NCI-H1930 (cell line): ENCODE results near the gene ROBO4.
A peak's percentile ranks its signal among the peaks of the same experiment; 100 is the strongest.

Source experiments
- DNase-seq, 2 experiments: peaks; one replicate each; lab custom pipeline; 2025; lab: John Stamatoyannopoulos, UW

Gene ROBO4

GRCh38 chr11:124840666-124841065 lies 57.0 kb downstream of the ROBO4 start:
- DNase-seq = no peak

DNA sequence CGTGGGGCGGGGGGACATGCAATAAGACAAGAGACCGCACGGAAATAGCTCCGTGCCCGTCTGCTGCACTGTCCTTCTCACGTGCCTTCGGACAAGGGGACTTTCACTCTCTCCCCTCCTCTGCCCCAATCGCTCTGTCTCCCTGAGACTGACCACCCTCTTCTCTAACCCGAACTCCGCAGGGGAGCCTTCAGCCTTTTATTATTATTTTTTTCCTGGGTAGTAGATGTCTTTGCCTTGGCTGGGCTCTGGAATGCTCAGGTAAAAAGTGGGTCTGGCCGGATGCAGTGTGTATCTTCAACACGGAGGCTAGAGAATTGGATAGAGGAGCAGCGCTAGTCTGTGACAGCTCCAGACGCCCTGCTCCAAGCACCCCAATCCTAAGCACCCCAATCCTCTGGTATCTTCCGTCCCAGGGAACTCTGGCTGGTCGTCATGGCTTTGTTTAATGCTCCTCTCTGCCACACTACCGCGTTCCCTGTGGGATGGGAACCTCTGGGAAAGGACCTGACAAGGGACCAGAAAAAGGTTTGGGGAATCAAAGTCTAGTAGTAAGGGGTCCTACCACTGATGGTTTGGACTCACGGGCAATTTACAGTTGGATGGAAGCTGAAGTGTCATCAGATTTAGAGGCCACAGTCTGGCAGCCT lies 57.6 kb downstream of the ROBO4 start:
- no peak for DNase-seq

DNA sequence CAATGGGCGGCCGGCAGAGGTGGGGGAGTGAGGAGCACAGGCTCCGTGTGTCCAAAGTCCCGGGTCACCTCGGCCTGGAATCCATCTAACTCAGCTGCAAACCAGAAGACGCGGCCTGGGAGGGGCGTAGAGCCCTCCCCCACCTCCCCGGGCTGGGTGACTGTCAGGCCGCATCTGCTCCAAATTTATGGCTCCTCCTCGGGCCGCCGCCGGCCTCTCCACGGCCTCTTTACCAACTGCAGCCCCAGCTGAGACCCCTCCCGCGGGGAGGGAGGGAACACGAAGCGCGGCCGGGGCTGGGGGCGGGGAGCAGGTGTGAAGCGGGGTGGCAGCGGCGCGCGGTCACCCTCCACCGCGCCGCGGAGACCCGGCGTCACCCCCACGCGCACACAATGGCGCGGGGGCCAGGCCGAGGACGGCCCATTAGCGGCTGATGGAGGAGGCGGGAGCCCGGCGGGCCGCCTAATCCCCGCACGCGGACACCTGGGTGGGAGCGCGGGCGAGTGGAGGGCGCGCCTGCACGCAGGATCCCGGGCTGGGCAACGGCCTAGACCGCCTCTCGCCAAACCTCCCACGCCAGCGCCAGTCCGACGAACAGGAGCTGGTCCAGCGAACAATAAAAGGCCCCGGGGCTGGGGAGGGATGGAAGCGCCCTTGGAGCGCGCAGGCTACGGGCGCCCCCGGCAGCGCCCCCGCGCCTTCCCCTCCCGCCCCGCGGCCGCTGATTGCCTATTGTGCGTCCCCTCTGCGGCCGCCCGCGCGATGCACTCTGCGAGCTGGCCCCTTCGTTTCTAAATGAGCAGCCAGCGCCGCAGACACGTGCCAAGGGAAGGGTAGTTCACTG lies 58.3 kb downstream of the ROBO4 start:
- DNase-seq = no peak

DNA sequence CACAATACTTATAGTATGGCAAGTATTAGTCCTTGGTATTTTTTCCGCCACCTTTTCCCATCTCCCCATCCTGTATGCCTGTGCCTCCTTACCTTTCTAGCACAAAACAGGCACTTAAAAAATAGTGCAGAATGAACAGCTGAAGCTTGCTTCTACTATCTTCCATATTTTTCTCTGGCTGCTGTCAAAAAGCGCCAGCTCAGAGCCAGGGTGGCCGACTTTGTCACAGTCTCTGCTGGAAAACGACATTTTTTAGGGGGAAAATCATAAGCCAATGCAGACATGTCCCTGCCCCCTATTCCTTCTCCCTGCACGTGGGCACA lies 58.9 kb downstream of the ROBO4 start:
- DNase-seq = no peak

DNA sequence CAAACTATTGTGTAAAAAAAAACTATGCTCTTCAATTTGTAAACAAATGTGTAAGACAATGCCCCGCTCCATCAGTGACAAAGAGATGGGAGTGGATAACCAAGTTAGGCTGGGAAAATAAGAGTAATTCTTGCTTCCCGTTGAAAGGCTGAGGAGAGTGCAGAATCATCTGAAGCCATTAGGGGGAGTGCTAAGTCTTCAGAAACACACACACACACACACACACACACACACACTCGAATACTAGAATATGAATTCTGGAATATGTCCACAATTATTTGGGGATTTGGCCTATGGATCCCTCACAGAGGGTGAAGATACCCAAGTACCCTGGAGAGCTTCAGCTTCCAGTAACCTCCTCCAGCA lies 60.2 kb downstream of the ROBO4 start:
- peak; percentile 23 to 58 for DNase-seq

DNA sequence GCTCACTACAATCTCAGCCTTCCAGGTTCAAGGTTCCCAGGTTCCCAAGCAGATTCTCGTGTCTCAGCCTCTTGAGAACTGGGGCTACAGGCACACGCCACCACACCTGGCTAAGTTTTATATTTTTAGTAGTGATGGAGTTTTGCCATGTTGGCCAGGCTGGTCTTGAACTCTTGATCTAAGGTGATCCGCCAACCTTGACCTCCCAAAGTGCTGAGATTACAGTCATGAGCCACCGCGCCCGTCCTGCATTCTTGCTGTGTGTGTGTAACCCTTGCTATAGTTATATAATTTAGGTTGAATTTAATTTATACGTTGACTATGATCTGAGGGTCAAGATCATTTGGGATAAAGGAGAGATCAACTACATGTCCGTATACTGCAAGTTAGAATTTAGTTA lies 61.7 kb downstream of the ROBO4 start:
- no peak for DNase-seq

DNA sequence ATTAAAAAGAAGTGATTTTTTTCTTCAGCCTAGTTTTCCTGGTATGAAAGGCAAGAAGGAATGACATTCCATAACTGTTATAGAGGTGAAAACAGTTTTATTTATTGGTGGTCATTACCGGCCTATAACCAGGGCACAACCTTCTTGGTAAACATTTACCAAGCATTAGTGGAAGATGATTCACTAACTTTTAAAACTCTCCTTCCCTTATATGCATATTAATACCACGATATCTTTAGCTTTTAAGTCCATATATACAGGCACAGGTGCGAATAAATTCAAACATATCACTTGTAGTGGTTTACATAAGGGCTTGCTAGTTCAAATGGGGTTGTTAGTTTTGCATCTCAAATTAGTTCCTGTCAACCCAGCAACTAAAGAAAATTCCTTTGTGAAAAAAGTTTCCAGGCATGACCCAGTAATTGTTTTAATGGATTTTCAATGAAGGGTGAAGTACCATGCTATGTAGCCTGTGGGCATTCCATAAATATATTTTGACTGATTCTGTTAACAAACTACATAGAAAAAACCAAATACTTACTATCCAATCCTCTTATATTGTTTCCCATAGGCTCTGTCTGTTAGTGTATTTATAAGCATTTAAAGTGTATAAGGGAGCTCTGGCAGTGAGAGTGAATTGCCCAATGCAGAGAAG lies 63.0 kb downstream of the ROBO4 start:
- DNase-seq = no peak
